WTC11 (cell line): ENCODE results near the gene TMEM94.
"Not testable (repeated sequence)": the region's sequence is repeated elsewhere in the genome, so short reads cannot be mapped to it uniquely, and the experiment has no call there.

Experiments
- CREB1 ChIP-seq: sonication (generic); formaldehyde crosslinking; IDR thresholded peaks from 2 replicates; pipeline ENCODE4 v1.8.0; 2023; ENCODE audit warnings: mild to moderate bottlenecking, missing genetic modification reagents
- MXD4 ChIP-seq: fragments of 250-450 bp; sonication (Bioruptor Pico); IDR thresholded peaks from 2 replicates; pipeline ENCODE4 v1.8.0; 2021; ENCODE audit warnings: mild to moderate bottlenecking, moderate library complexity, borderline replicate concordance
- TEAD1 ChIP-seq: sonication (generic); formaldehyde crosslinking; IDR thresholded peaks from 2 replicates; pipeline ENCODE4 v1.8.0; 2022; ENCODE audit warnings: mild to moderate bottlenecking, missing genetic modification reagents
- ZBTB21 ChIP-seq: sonication (generic); formaldehyde crosslinking; IDR thresholded peaks from 2 replicates; pipeline ENCODE4 v1.8.1; 2023; ENCODE audit warnings: mild to moderate bottlenecking, missing genetic modification reagents, borderline replicate concordance
- TF ChIP-seq, protein P1 (sequence below): fragments of 200-600 bp; IDR thresholded peaks from 2 replicates; pipeline ENCODE4 v1.8.0; 2022; ENCODE audit warnings: antibody characterized with exemption
- TF ChIP-seq, protein P2 (sequence below): sonication (generic); formaldehyde crosslinking; IDR thresholded peaks from 2 replicates; pipeline ENCODE4 v1.8.0; 2022; ENCODE audit warnings: mild to moderate bottlenecking, missing genetic modification reagents
- TF ChIP-seq, protein P3 (sequence below): sonication (generic); formaldehyde crosslinking; IDR thresholded peaks from 2 replicates; pipeline ENCODE4 v1.8.1; 2023; ENCODE audit warnings: mild to moderate bottlenecking, missing genetic modification reagents, moderate library complexity
- TF ChIP-seq, protein P4 (sequence below): sonication (generic); formaldehyde crosslinking; IDR thresholded peaks from 2 replicates; pipeline ENCODE4 v1.8.1; 2022; ENCODE audit warnings: low read depth, missing genetic modification reagents, borderline replicate concordance

DNA sequence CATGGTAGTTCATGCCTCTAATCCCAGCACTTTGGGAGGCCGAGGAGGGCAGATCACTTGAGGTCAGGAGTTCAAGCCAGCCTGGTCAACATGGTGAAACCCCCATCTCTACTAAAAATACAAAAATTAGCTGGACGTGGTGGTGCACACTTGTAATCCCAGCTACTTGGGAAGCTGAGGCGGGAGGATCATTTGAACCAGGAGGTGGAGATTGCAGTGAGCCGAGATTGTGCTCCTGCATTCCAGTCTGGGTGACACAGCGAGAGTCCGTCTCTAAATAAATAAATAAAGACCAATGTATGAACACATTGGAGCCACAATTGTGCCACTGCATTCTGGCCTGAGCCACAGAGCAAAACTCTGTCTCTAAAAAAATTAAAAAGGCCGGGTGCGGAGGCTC lies 19.0 kb upstream of the TMEM94 start:
- TF ChIP-seq, protein P1, sequence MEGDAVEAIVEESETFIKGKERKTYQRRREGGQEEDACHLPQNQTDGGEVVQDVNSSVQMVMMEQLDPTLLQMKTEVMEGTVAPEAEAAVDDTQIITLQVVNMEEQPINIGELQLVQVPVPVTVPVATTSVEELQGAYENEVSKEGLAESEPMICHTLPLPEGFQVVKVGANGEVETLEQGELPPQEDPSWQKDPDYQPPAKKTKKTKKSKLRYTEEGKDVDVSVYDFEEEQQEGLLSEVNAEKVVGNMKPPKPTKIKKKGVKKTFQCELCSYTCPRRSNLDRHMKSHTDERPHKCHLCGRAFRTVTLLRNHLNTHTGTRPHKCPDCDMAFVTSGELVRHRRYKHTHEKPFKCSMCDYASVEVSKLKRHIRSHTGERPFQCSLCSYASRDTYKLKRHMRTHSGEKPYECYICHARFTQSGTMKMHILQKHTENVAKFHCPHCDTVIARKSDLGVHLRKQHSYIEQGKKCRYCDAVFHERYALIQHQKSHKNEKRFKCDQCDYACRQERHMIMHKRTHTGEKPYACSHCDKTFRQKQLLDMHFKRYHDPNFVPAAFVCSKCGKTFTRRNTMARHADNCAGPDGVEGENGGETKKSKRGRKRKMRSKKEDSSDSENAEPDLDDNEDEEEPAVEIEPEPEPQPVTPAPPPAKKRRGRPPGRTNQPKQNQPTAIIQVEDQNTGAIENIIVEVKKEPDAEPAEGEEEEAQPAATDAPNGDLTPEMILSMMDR, result not testable (repeated sequence)
- TF ChIP-seq TEAD1 (CRISPR knock-in tag); CREB1 (CRISPR knock-in tag); MXD4; ZBTB21 (CRISPR knock-in tag): not testable (repeated sequence)
- TF ChIP-seq, protein P2, sequence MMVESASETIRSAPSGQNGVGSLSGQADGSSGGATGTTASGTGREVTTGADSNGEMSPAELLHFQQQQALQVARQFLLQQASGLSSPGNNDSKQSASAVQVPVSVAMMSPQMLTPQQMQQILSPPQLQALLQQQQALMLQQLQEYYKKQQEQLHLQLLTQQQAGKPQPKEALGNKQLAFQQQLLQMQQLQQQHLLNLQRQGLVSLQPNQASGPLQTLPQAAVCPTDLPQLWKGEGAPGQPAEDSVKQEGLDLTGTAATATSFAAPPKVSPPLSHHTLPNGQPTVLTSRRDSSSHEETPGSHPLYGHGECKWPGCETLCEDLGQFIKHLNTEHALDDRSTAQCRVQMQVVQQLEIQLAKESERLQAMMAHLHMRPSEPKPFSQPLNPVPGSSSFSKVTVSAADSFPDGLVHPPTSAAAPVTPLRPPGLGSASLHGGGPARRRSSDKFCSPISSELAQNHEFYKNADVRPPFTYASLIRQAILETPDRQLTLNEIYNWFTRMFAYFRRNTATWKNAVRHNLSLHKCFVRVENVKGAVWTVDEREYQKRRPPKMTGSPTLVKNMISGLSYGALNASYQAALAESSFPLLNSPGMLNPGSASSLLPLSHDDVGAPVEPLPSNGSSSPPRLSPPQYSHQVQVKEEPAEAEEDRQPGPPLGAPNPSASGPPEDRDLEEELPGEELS (CRISPR knock-in tag), result not testable (repeated sequence)
- TF ChIP-seq, protein P3, sequence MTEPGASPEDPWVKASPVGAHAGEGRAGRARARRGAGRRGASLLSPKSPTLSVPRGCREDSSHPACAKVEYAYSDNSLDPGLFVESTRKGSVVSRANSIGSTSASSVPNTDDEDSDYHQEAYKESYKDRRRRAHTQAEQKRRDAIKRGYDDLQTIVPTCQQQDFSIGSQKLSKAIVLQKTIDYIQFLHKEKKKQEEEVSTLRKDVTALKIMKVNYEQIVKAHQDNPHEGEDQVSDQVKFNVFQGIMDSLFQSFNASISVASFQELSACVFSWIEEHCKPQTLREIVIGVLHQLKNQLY, result not testable (repeated sequence)
- TF ChIP-seq, protein P4, sequence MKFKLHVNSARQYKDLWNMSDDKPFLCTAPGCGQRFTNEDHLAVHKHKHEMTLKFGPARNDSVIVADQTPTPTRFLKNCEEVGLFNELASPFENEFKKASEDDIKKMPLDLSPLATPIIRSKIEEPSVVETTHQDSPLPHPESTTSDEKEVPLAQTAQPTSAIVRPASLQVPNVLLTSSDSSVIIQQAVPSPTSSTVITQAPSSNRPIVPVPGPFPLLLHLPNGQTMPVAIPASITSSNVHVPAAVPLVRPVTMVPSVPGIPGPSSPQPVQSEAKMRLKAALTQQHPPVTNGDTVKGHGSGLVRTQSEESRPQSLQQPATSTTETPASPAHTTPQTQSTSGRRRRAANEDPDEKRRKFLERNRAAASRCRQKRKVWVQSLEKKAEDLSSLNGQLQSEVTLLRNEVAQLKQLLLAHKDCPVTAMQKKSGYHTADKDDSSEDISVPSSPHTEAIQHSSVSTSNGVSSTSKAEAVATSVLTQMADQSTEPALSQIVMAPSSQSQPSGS (CRISPR knock-in tag), result not testable (repeated sequence)
